Measurements from ENCODE around the gene CCDC40. TPM values are rescaled to one million over a fixed set of nuclear protein-coding genes. Genes with fewer than 3 reads are reported as not detected.

The CCDC40 gene
- total and polyA plus RNA-seq, 10 of the 15 experiments (the other 5 are each of a cell fraction or from before 2014, with no cell fraction given): 0.06 to 0.10 TPM; not detected in 8

DNA sequence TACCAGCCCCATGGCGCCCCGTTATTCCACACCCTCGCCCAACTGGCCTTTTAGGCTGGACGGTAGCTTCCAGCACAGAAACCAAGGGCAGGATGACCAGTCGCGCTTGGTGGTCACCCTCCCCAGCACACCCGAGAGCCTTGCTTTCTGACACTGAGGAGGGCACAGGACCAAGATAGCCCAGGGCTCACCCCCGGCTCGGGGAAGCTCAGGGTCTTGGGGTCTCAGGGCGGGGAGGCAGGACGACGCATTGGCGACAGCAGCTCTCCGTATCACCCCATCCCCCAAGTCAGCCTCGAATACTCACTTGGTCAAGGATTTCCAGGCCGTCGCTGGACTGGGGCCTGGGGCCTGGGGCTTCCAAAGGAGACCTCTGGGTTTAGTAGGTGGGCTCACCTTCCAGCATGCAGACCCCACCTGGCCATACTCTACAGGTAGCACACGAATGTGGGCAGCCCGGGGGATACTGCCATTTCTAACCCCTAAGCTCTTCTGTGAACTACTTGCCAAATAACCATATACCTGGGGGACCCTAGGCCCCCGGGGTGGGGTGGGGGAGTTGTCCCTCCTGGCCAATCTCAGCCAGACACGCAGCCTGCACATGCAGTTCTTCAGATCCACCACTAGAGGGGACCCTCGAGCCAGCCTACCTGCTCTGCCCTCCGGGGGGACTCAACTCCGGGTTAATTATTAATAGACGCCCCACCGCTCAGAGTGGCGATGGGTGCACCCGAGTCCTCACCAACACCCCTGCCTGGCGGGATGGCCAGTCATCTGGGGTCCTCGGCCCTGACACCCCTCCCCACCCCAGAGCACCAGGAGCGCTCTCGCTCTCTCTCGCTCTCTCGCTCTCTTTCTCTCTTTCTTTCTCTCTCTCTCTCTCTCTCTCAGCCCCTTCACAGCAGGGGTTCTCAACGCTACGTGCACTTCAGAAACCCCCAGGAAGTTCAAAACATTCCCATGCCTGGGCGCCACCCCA lies 30.8 kb upstream of the CCDC40 start (continued):
- TF ChIP-seq, protein P1, sequence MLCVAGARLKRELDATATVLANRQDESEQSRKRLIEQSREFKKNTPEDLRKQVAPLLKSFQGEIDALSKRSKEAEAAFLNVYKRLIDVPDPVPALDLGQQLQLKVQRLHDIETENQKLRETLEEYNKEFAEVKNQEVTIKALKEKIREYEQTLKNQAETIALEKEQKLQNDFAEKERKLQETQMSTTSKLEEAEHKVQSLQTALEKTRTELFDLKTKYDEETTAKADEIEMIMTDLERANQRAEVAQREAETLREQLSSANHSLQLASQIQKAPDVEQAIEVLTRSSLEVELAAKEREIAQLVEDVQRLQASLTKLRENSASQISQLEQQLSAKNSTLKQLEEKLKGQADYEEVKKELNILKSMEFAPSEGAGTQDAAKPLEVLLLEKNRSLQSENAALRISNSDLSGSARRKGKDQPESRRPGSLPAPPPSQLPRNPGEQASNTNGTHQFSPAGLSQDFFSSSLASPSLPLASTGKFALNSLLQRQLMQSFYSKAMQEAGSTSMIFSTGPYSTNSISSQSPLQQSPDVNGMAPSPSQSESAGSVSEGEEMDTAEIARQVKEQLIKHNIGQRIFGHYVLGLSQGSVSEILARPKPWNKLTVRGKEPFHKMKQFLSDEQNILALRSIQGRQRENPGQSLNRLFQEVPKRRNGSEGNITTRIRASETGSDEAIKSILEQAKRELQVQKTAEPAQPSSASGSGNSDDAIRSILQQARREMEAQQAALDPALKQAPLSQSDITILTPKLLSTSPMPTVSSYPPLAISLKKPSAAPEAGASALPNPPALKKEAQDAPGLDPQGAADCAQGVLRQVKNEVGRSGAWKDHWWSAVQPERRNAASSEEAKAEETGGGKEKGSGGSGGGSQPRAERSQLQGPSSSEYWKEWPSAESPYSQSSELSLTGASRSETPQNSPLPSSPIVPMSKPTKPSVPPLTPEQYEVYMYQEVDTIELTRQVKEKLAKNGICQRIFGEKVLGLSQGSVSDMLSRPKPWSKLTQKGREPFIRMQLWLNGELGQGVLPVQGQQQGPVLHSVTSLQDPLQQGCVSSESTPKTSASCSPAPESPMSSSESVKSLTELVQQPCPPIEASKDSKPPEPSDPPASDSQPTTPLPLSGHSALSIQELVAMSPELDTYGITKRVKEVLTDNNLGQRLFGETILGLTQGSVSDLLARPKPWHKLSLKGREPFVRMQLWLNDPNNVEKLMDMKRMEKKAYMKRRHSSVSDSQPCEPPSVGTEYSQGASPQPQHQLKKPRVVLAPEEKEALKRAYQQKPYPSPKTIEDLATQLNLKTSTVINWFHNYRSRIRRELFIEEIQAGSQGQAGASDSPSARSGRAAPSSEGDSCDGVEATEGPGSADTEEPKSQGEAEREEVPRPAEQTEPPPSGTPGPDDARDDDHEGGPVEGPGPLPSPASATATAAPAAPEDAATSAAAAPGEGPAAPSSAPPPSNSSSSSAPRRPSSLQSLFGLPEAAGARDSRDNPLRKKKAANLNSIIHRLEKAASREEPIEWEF (IDR thresholded peaks at IDR 0.05; ENCODE audit: insufficient replicate concordance, low read depth, low read length): no peak
- TF ChIP-seq CHD4 (IDR thresholded peaks at IDR 0.05): no peak
- no peak for TF ChIP-seq IRF4 (IDR thresholded peaks at IDR 0.05; ENCODE audit: low read depth, low read length)
- TF ChIP-seq DPF2 (IDR thresholded peaks at IDR 0.05): no peak
- TF ChIP-seq FOXK2 (IDR thresholded peaks at IDR 0.05): no peak
- no peak for TF ChIP-seq TCF3 (IDR thresholded peaks at IDR 0.05; ENCODE audit: borderline replicate concordance, insufficient read depth, low read depth, low read length)
- TF ChIP-seq, protein P2, sequence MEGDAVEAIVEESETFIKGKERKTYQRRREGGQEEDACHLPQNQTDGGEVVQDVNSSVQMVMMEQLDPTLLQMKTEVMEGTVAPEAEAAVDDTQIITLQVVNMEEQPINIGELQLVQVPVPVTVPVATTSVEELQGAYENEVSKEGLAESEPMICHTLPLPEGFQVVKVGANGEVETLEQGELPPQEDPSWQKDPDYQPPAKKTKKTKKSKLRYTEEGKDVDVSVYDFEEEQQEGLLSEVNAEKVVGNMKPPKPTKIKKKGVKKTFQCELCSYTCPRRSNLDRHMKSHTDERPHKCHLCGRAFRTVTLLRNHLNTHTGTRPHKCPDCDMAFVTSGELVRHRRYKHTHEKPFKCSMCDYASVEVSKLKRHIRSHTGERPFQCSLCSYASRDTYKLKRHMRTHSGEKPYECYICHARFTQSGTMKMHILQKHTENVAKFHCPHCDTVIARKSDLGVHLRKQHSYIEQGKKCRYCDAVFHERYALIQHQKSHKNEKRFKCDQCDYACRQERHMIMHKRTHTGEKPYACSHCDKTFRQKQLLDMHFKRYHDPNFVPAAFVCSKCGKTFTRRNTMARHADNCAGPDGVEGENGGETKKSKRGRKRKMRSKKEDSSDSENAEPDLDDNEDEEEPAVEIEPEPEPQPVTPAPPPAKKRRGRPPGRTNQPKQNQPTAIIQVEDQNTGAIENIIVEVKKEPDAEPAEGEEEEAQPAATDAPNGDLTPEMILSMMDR (IDR thresholded peaks at IDR 0.05 in 2 of 3, conservative IDR thresholded peaks at IDR 0.05 in 1 of 3; ENCODE audit: control insufficient read depth in 2 of 3, extremely low read depth in 1 of 3, insufficient read depth in 1 of 3, low read depth in 3 of 3, low read length in 3 of 3): peak; percentile 82 to 98 (median 90)
- TF ChIP-seq PAX5 (IDR thresholded peaks at IDR 0.05; ENCODE audit: borderline replicate concordance, low read depth, low read length): 0 out of 2 replicates have a peak, but pooled peaks have one; percentile 44
- no peak for TF ChIP-seq ZNF217 (IDR thresholded peaks at IDR 0.05)
- TF ChIP-seq NBN (IDR thresholded peaks at IDR 0.05): no peak
- no peak for TF ChIP-seq CHD1 (IDR thresholded peaks at IDR 0.05; ENCODE audit: low read depth, low read length)
- no peak for TF ChIP-seq BRCA1 (IDR thresholded peaks at IDR 0.05; ENCODE audit: low read depth, low read length)
